ENCODE results near the gene ZMYND12.
A peak's percentile ranks its signal among the peaks of the same experiment; 100 is the strongest.

ZMYND12 gene

DNA sequence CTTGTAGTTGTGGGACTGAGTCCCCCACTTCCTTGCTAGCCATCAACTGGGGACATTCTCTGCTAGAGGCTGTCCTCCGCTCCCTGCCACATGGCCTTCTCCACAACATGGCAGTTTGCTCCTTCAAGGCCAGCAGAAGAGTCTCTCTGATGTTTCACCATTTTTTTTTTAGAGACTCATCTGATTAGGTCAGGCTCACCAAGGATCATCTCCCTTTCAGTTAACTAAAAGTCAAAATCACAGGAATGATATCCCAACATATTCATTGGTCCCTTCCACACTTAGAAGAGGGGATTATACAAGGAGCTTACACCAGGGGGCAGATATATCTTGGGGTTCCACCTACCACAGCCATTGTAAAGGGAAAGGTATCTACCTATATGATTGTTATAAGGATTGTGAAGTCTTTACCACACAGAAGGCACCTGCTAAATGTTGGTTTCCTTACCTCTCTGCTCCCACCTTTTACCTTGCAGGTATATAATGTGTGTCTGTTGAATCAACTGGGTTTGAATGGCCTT is 51.9 kb downstream of the ZMYND12 start:
- TF ChIP-seq, protein P1, sequence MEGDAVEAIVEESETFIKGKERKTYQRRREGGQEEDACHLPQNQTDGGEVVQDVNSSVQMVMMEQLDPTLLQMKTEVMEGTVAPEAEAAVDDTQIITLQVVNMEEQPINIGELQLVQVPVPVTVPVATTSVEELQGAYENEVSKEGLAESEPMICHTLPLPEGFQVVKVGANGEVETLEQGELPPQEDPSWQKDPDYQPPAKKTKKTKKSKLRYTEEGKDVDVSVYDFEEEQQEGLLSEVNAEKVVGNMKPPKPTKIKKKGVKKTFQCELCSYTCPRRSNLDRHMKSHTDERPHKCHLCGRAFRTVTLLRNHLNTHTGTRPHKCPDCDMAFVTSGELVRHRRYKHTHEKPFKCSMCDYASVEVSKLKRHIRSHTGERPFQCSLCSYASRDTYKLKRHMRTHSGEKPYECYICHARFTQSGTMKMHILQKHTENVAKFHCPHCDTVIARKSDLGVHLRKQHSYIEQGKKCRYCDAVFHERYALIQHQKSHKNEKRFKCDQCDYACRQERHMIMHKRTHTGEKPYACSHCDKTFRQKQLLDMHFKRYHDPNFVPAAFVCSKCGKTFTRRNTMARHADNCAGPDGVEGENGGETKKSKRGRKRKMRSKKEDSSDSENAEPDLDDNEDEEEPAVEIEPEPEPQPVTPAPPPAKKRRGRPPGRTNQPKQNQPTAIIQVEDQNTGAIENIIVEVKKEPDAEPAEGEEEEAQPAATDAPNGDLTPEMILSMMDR (IDR thresholded peaks at IDR 0.05; ENCODE audit: extremely low read depth, insufficient read depth, missing control alignments) = peak; percentile 10
- in situ Hi-C loops (cut with MboI; ENCODE audit: low pct_unique_long_range_greater_than_20kb, low sequenced_read_pairs, unreplicated experiment) = no loop called here
- DNase-seq (ENCODE audit: low spot score) = no peak

GRCh38 chr1:42399315-42400100 is 56.3 kb downstream of the ZMYND12 start:
- in situ Hi-C loops (cut with MboI; ENCODE audit: low pct_unique_long_range_greater_than_20kb, low sequenced_read_pairs, unreplicated experiment) = no loop called here
- TF ChIP-seq, protein P1 (IDR thresholded peaks at IDR 0.05; ENCODE audit: extremely low read depth, insufficient read depth, missing control alignments) = no peak
- DNase-seq (ENCODE audit: low spot score) = no peak

- TF ChIP-seq, protein P1 (IDR thresholded peaks at IDR 0.05; ENCODE audit: extremely low read depth, insufficient read depth, missing control alignments) = no peak
- no peak for DNase-seq (ENCODE audit: low spot score)
- in situ Hi-C loops (cut with MboI; ENCODE audit: low pct_unique_long_range_greater_than_20kb, low sequenced_read_pairs, unreplicated experiment) = no loop called here
These were observed 62.6 kb downstream of the ZMYND12 start for GRCh38 chr1:42392967-42393848.

GRCh38 chr1:42392255-42392654 is 63.6 kb downstream of the ZMYND12 start:
- TF ChIP-seq, protein P1 (IDR thresholded peaks at IDR 0.05; ENCODE audit: extremely low read depth, insufficient read depth, missing control alignments) = no peak
- in situ Hi-C loops (cut with MboI; ENCODE audit: low pct_unique_long_range_greater_than_20kb, low sequenced_read_pairs, unreplicated experiment) = no loop called here
- no peak for DNase-seq (ENCODE audit: low spot score)

GRCh38 chr1:42386051-42386450 is 69.8 kb downstream of the ZMYND12 start:
- TF ChIP-seq, protein P1 (IDR thresholded peaks at IDR 0.05; ENCODE audit: extremely low read depth, insufficient read depth, missing control alignments) = no peak
- DNase-seq (ENCODE audit: low spot score) = no peak
- in situ Hi-C loops (cut with MboI; ENCODE audit: low pct_unique_long_range_greater_than_20kb, low sequenced_read_pairs, unreplicated experiment) = no loop called here

- TF ChIP-seq, protein P1 (IDR thresholded peaks at IDR 0.05; ENCODE audit: extremely low read depth, insufficient read depth, missing control alignments) = no peak
- in situ Hi-C loops (cut with MboI; ENCODE audit: low pct_unique_long_range_greater_than_20kb, low sequenced_read_pairs, unreplicated experiment) = no loop called here
- DNase-seq (ENCODE audit: low spot score) = no peak
These were observed 70.5 kb downstream of the ZMYND12 start for GRCh38 chr1:42385283-42385682.
